Measurements from ENCODE around the gene CTDSPL. TPM values are rescaled to one million over a fixed set of nuclear protein-coding genes. Genes with fewer than 3 reads are reported as not detected.

Gene CTDSPL
- total and polyA plus RNA-seq, 2 of the 8 experiments (the other 6 are each of a cell fraction or from before 2014, with no cell fraction given) = 20.3 to 42.2 TPM

DNA sequence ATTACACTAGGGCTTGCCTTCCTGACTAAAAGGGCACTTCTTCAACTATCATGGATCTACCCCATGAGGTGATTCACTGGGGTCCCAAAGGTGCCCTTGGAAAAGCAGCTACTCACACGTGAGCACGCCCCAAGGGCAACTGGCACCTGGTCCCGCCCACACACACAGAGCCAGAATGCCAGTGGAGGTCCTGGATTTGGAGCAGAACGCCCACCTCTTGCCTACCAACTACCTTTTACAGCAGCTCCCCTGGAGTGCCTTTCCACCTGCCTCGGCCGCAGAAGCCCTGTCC is 1.8 kb upstream of the CTDSPL start:
- H2AK5ac ChIP-seq (ENCODE audit: low read depth, low read length) = no peak overlapping the region
- H3K4ac ChIP-seq (replicated peaks; ENCODE audit: insufficient read length, low read depth, low read length) = no peak overlapping the region
- peak overlapping the region; percentile 72; the same call in 1 of the 2 replicates for H2BK15ac ChIP-seq (ENCODE audit: low read length)
- H2BK120ac ChIP-seq (replicated peaks; ENCODE audit: low read depth, low read length) = no peak overlapping the region
- no peak overlapping the region for H3K9ac ChIP-seq (replicated peaks in 1 of 4; ENCODE audit: extremely low read depth in 1 of 4, low read depth in 3 of 4, low read length in 3 of 4)
- FAIRE-seq (no peak), DNase-seq (ENCODE audit: low read depth in 1 of 2, low spot score in 2 of 2) (no peak)
- H4K8ac ChIP-seq (ENCODE audit: extremely low read depth, insufficient read depth, low read length) = peak overlapping the region; percentile 9; the same call in 1 of the 2 replicates
- H4K5ac ChIP-seq (ENCODE audit: insufficient read length, low read depth, low read length) = no peak overlapping the region
- H3K4me1 ChIP-seq (replicated peaks in 1 of 4; ENCODE audit: control insufficient read depth in 3 of 4, insufficient read depth in 4 of 4, low read length in 3 of 4) = peaks cover 6 to 15% (median 10%) of the 10 kb centered on the region in 4 experiments
- peaks cover 0 to 2% (median 0%) of the 10 kb centered on the region in 4 experiments; a peak in 1 of 8 replicates for H3K36me3 ChIP-seq (ENCODE audit: control insufficient read depth in 2 of 4, insufficient read depth in 4 of 4, low read length in 3 of 4)
- POLR2A ChIA-PET (ENCODE audit: partially characterized antibody) = no interaction called here
- H3K27ac ChIP-seq (ENCODE audit: low read depth, low read length) = no peak overlapping the region
- H2BK20ac ChIP-seq (ENCODE audit: low read length) = peak overlapping the region; percentile 80; the same call in 1 of the 2 replicates
- peak overlapping the region; percentile 12 to 96; a peak in 2 of 4 replicates for H3K4me2 ChIP-seq (ENCODE audit: insufficient read depth in 1 of 2, low read depth in 2 of 2, low read length in 2 of 2)
- peak overlapping the region; percentile 39; the same call in 1 of the 2 replicates for H2BK12ac ChIP-seq (ENCODE audit: low read depth, low read length)
- no peak overlapping the region for H2BK5ac ChIP-seq (ENCODE audit: low read depth, low read length)
- no peak overlapping the region for H3K56ac ChIP-seq (replicated peaks; ENCODE audit: insufficient read length, low read depth, low read length)
- H3K79me2 ChIP-seq (ENCODE audit: control insufficient read depth in 1 of 2, insufficient read depth in 2 of 2, low read length in 2 of 2) = peaks cover 4 to 22% of the 10 kb centered on the region in 2 experiments
- H3K79me1 ChIP-seq (ENCODE audit: low read depth, low read length) = no peaks in the 10 kb centered on the region; the same call in 1 of the 2 replicates
- no peak overlapping the region for H3K4me3 ChIP-seq (ENCODE audit: extremely low read depth in 1 of 4, insufficient read depth in 2 of 4, low read depth in 3 of 4, low read length in 4 of 4)
- peaks cover 0 to 5% of the 10 kb centered on the region in 2 experiments; a peak in 1 of 4 replicates for H3K9me3 ChIP-seq (ENCODE audit: insufficient read depth in 2 of 2, low read depth in 1 of 2, low read length in 1 of 2)
- H3K27me3 ChIP-seq (replicated peaks in 1 of 4; ENCODE audit: control insufficient read depth in 3 of 4, extremely low read depth in 1 of 4, insufficient read depth in 3 of 4, low read length in 3 of 4) = peaks cover 0 to 10% (median 7%) of the 10 kb centered on the region in 4 experiments; a peak in 4 of 7 replicates
- 69% methylated on average over 6 of the region's 6 CpGs; no CpG with 5 or more reads in 1 of the 2 experiments for WGBS, 2 experiments (ENCODE audit: extremely low coverage in 1 of 2, insufficient coverage in 1 of 2, insufficient read length in 1 of 2, insufficient replicate concordance in 2 of 2, low coverage in 1 of 2, low lambda C conversion rate in 2 of 2, missing lambda C conversion rate in 1 of 2)
- H3K18ac ChIP-seq (ENCODE audit: extremely low read depth, low read length) = peak overlapping the region; percentile 15; the same call in 1 of the 2 replicates
- H4K20me1 ChIP-seq (replicated peaks in 1 of 2; ENCODE audit: control insufficient read depth in 1 of 2, insufficient read depth in 2 of 2, low read length in 2 of 2) = peaks cover 0 to 4% of the 10 kb centered on the region in 2 experiments
- H3K23ac ChIP-seq (ENCODE audit: insufficient read length) = no peak overlapping the region
- H2AFZ ChIP-seq (ENCODE audit: low read length) = no peak overlapping the region
- H3K14ac ChIP-seq (ENCODE audit: insufficient read length) = no peak overlapping the region
- CTCF ChIA-PET (ENCODE audit: partially characterized antibody) = no interaction called here
- peaks cover 14% of the 10 kb centered on the region for H3K23me2 ChIP-seq (ENCODE audit: low read depth, low read length)
- H4K91ac ChIP-seq (replicated peaks; ENCODE audit: insufficient read length, low read length) = no peak overlapping the region
- TF ChIP-seq PHF8 (conservative IDR thresholded peaks at IDR 0.05; ENCODE audit: low read depth, low read length) (no peak), SIX5 (IDR thresholded peaks at IDR 0.05; ENCODE audit: low read depth, low read length) (no peak), HDAC2 (IDR thresholded peaks at IDR 0.05; ENCODE audit: borderline replicate concordance in 1 of 2, low read depth in 2 of 2, low read length in 2 of 2) (no peak), TEAD4 (IDR thresholded peaks at IDR 0.05; ENCODE audit: low read depth, low read length) (no peak), TAF1 (IDR thresholded peaks at IDR 0.05; ENCODE audit: low read depth, low read length) (no peak), NANOG (IDR thresholded peaks at IDR 0.05; ENCODE audit: insufficient read depth, low read depth, low read length, poor library complexity, severe bottlenecking) (no peak), HDAC6 (IDR thresholded peaks at IDR 0.05; ENCODE audit: low read depth, low read length) (no peak), POLR2A (IDR thresholded peaks at IDR 0.05; ENCODE audit: control extremely low read depth in 1 of 2, low read depth in 2 of 2, low read length in 2 of 2) (no peak), MAFK (IDR thresholded peaks at IDR 0.05; ENCODE audit: low read depth, low read length) (no peak)
- TF ChIP-seq, protein P1, sequence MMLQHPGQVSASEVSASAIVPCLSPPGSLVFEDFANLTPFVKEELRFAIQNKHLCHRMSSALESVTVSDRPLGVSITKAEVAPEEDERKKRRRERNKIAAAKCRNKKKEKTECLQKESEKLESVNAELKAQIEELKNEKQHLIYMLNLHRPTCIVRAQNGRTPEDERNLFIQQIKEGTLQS (IDR thresholded peaks at IDR 0.05; ENCODE audit: insufficient read depth, low read depth, low read length) = no peak
- TF ChIP-seq, protein P2, sequence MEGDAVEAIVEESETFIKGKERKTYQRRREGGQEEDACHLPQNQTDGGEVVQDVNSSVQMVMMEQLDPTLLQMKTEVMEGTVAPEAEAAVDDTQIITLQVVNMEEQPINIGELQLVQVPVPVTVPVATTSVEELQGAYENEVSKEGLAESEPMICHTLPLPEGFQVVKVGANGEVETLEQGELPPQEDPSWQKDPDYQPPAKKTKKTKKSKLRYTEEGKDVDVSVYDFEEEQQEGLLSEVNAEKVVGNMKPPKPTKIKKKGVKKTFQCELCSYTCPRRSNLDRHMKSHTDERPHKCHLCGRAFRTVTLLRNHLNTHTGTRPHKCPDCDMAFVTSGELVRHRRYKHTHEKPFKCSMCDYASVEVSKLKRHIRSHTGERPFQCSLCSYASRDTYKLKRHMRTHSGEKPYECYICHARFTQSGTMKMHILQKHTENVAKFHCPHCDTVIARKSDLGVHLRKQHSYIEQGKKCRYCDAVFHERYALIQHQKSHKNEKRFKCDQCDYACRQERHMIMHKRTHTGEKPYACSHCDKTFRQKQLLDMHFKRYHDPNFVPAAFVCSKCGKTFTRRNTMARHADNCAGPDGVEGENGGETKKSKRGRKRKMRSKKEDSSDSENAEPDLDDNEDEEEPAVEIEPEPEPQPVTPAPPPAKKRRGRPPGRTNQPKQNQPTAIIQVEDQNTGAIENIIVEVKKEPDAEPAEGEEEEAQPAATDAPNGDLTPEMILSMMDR (IDR thresholded peaks at IDR 0.05; ENCODE audit: control extremely low read depth in 1 of 3, insufficient read depth in 1 of 3, low read depth in 1 of 3, low read length in 3 of 3) = no peak
